HG02852 (cell line): Measurements from ENCODE around the gene MEIS2.

Source experiments
- ATAC-seq: cut with Tn5 transposase; IDR thresholded peaks from one replicate; pipeline ENCODE4 v1.9.1; 2021; ENCODE audit warnings: mild to moderate bottlenecking, moderate library complexity; ENCODE audit not compliant: unreplicated experiment

Gene MEIS2

GRCh38 chr15:37077623-37078351, 22.6 kb downstream of the MEIS2 start:
- no peak for ATAC-seq

GRCh38 chr15:37076543-37076942, 23.8 kb downstream of the MEIS2 start:
- ATAC-seq: no peak

GRCh38 chr15:37075777-37076176, 24.6 kb downstream of the MEIS2 start:
- no peak for ATAC-seq

- ATAC-seq: no peak
Observed at GRCh38 chr15:37072181-37072580, 28.2 kb downstream of the MEIS2 start.

- ATAC-seq: no peak
Observed at GRCh38 chr15:37071134-37071533, 29.2 kb downstream of the MEIS2 start.

- no peak for ATAC-seq
Observed at GRCh38 chr15:37070686-37071085, 29.7 kb downstream of the MEIS2 start.

GRCh38 chr15:37061996-37062395, 38.4 kb downstream of the MEIS2 start:
- ATAC-seq: no peak

GRCh38 chr15:37059086-37059485, 41.3 kb downstream of the MEIS2 start:
- ATAC-seq: no peak

- ATAC-seq: no peak
Observed at GRCh38 chr15:37058316-37058985, 41.9 kb downstream of the MEIS2 start.

GRCh38 chr15:37057831-37058230, 42.5 kb downstream of the MEIS2 start:
- no peak for ATAC-seq

- no peak for ATAC-seq
Observed at GRCh38 chr15:37057256-37057655, 43.1 kb downstream of the MEIS2 start.

GRCh38 chr15:37056177-37057121, 43.9 kb downstream of the MEIS2 start:
- no peak for ATAC-seq

- ATAC-seq: no peak
Observed at GRCh38 chr15:37055481-37055880, 44.9 kb downstream of the MEIS2 start.

- ATAC-seq: no peak
Observed at GRCh38 chr15:37054336-37054735, 46.0 kb downstream of the MEIS2 start.

GRCh38 chr15:37053166-37053565, 47.2 kb downstream of the MEIS2 start:
- ATAC-seq: no peak

- ATAC-seq: no peak
Observed at GRCh38 chr15:37050345-37050744, 50.0 kb downstream of the MEIS2 start.

- ATAC-seq: no peak
Observed at GRCh38 chr15:37046876-37047614, 53.3 kb downstream of the MEIS2 start.

GRCh38 chr15:37045859-37046740, 54.2 kb downstream of the MEIS2 start:
- ATAC-seq: no peak

GRCh38 chr15:37044915-37045648, 55.3 kb downstream of the MEIS2 start:
- no peak for ATAC-seq
